ENCODE measurements around the gene RAB7A.
"Not testable (repeated sequence)": the region's sequence is repeated elsewhere in the genome, so short reads cannot be mapped to it uniquely, and the experiment has no call there.

RAB7A gene

DNA sequence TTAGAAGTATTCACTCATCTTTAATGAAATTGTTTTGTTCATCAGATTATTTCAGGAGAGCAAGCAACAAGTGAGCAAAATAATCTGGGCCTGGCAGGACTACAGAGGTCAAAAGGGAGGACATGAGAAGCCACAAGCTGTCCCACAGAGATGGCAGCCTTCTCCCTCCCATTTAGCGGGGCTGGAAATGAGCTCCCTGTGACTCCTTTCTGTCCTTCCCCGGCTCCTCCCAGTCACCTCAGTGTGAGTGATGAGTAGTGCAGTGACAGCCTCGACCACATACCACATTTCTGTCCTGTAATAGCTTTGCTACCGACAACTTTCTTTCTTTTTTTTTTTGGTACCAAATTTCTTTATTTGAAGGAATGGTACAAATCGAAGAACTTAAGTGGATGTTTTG is 38.0 kb downstream of the RAB7A start:
- TF ChIP-seq, protein P1, sequence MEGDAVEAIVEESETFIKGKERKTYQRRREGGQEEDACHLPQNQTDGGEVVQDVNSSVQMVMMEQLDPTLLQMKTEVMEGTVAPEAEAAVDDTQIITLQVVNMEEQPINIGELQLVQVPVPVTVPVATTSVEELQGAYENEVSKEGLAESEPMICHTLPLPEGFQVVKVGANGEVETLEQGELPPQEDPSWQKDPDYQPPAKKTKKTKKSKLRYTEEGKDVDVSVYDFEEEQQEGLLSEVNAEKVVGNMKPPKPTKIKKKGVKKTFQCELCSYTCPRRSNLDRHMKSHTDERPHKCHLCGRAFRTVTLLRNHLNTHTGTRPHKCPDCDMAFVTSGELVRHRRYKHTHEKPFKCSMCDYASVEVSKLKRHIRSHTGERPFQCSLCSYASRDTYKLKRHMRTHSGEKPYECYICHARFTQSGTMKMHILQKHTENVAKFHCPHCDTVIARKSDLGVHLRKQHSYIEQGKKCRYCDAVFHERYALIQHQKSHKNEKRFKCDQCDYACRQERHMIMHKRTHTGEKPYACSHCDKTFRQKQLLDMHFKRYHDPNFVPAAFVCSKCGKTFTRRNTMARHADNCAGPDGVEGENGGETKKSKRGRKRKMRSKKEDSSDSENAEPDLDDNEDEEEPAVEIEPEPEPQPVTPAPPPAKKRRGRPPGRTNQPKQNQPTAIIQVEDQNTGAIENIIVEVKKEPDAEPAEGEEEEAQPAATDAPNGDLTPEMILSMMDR (IDR thresholded peaks at IDR 0.05; ENCODE audit: low read depth, low read length) = no peak
- DNase-seq (ENCODE audit: low read depth, low spot score) = no peak
- no peak overlapping the region for H3K4me3 ChIP-seq (ENCODE audit: low read depth, low read length)
- in situ Hi-C loops (cut with HindIII; ENCODE audit: low sequenced_read_pairs) = no loop called here

DNA sequence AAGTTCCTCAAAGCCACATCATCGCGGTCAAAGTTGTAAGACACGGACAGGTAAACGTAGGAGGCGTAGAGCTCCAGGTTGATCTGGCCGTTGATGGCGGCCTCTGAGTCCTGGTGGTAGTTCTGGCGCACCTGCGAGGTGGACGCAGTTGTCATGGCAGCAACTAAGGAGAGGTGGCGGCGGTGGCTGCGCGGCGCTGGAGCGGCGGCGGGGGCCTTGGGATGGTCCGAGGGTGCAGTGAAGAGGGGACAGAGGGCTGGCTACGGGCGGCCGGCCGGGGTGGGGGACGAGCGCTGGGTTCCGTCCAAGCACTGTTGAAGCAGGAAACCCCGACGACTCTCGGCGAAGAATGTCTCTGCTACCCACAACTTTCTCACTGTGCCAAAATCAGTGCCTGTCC is 38.9 kb downstream of the RAB7A start:
- in situ Hi-C loops (cut with HindIII; ENCODE audit: low sequenced_read_pairs) = no loop called here
- TF ChIP-seq, protein P1 (IDR thresholded peaks at IDR 0.05; ENCODE audit: low read depth, low read length) = no peak
- H3K4me3 ChIP-seq (ENCODE audit: low read depth, low read length) = no peak overlapping the region
- no peak for DNase-seq (ENCODE audit: low read depth, low spot score)

DNA sequence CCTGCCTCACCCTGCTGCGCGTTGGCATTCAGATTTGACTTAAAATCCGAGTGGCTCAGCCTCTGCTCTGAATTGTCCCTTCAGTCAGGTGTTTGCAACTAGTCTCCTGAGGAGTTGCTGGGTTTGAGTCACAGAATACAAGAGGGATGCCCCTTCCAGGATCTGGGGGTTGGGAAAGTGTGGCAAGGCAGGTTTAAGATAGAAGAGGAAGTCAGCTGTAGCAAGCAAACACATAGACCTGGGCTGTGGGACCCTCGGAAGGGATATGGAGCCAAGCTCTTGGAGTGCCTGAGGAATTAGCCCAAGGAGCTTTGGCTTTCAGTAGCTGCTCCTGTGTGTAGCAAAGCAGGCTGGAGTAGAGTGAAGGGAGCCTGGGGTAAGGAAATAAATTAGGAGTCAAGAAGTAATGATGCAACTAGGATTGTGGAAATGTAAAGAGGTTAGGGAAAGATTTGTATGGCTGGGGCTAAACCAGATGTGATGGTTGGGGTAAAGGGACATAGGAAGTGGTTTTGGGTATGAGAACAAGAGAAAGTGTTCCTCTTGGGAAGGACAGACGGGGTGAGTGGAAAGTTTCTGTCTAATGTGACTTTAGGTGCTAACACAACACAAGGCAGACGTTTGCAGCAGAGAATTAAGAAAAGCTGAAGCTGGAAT is 41.2 kb downstream of the RAB7A start:
- in situ Hi-C loops (cut with HindIII; ENCODE audit: low sequenced_read_pairs) = no loop called here
- no peak for DNase-seq (ENCODE audit: low read depth, low spot score)
- TF ChIP-seq, protein P1 (IDR thresholded peaks at IDR 0.05; ENCODE audit: low read depth, low read length) = no peak
- H3K4me3 ChIP-seq (ENCODE audit: low read depth, low read length) = no peak overlapping the region

DNA sequence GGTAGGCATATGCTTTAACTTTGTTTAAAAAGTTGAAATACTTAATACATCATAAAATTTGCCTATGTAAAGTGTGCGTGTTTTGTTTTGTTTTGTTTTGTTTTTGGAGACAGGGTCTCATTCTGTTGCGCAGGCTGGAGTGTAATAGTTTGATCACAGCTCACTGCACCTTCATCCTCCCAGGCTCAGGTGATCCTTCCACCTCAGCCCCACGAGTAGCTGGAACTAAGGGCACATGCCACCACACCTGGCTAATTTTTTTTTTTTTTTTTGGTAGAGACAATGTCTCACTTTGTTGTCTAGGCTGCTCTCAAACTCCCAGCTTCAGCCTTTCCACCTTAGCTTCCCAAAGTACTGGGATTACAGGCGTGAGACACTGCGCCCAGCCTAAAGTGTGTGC is 42.5 kb downstream of the RAB7A start:
- TF ChIP-seq, protein P1 (IDR thresholded peaks at IDR 0.05; ENCODE audit: low read depth, low read length) = no peak
- no peak overlapping the region for H3K4me3 ChIP-seq (ENCODE audit: low read depth, low read length)
- in situ Hi-C loops (cut with HindIII; ENCODE audit: low sequenced_read_pairs) = no loop called here
- no peak for DNase-seq (ENCODE audit: low read depth, low spot score)

DNA sequence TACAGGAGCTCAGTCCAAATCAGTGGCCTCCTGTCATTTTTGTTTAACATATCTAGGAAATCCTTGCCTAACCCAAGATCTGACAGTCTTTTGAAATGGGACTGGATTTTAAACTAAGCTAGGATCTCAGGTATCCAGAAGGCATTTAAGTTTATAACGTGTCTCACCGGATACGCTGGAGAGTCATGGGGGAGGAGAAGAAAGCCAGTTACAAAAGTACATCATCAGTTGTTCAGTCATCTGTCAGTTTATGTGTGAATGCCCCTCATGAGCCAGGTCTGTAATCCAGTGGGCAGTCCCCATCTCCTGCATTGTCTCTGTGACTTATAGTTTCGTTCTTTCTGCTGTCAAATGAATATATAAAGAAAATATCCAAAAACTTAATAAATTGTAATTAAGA is 44.4 kb downstream of the RAB7A start:
- no peak overlapping the region for H3K4me3 ChIP-seq (ENCODE audit: low read depth, low read length)
- in situ Hi-C loops (cut with HindIII; ENCODE audit: low sequenced_read_pairs) = no loop called here
- TF ChIP-seq, protein P1 (IDR thresholded peaks at IDR 0.05; ENCODE audit: low read depth, low read length) = no peak
- no peak for DNase-seq (ENCODE audit: low read depth, low spot score)

DNA sequence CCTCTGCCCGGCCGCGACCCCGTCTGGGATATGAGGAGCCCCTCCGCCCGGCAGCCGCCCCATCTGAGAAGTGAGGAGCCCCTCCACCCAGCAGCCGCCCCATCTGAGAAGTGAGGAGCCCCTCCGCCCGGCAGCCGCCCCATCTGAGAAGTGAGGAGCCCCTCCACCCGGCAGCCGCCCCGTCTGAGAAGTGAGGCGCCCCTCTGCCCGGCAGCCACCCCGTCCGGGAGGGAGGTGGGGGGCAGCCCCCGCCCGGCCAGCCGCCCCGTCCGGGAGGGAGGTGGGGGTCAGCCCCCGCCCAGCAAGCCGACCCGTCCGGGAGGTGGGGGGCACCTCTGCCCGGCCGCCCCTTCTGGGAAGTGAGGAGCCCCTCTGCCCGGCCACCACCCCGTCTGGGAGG is 47.2 kb downstream of the RAB7A start:
- DNase-seq (ENCODE audit: low read depth, low spot score); in situ Hi-C loops (cut with HindIII; ENCODE audit: low sequenced_read_pairs); H3K4me3 ChIP-seq (ENCODE audit: low read depth, low read length): not testable (repeated sequence)

DNA sequence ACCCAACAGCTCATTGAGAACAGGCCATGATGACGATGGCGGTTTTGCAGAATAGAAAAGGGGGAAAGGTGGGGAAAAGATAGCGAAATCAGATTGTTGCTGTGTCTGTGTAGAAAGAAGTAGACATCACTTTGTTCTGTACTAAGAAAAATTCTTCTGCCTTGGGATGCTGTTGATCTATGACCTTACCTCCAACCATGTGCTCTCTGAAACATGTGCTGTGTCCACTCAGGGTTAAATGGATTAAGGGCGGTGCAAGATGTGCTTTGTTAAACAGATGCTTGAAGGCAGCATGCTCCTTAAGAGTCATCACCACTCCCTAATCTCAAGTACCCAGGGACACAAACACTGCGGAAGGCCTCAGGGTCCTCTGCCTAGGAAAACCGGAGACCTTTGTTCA is 47.6 kb downstream of the RAB7A start:
- in situ Hi-C loops (cut with HindIII; ENCODE audit: low sequenced_read_pairs); DNase-seq (ENCODE audit: low read depth, low spot score); H3K4me3 ChIP-seq (ENCODE audit: low read depth, low read length): not testable (repeated sequence)

DNA sequence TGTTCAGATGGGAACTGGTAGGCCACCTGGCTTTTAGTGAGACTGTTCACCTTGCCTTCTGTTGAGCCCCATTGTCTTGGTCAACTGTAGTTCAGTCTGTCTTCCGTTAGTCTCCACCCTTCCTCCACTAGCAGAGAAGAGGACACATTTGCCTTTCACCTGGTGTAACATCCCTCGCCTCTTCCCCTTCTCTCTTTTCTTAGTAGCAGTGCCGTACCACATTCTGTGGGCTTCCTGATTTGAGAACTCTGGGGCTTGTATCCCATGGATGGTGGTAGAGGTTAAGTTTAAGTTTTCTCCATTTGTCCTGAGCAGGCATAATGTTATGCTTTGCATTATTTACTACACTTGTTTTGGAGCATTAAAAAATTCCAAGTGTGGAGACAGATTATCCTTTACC is 49.3 kb downstream of the RAB7A start:
- no peak for DNase-seq (ENCODE audit: low read depth, low spot score)
- in situ Hi-C loops (cut with HindIII; ENCODE audit: low sequenced_read_pairs) = no loop called here
- TF ChIP-seq, protein P1 (IDR thresholded peaks at IDR 0.05; ENCODE audit: low read depth, low read length) = no peak
- H3K4me3 ChIP-seq (ENCODE audit: low read depth, low read length) = no peak overlapping the region

Measured in astrocyte of the spinal cord (primary cell).